Nephron progenitor cell (in vitro differentiated cells): ENCODE measurements around the gene INIP.

Experiments
- DNase-seq: peaks from one replicate; pipeline ENCODE4 v3.0.0; 2021
- H3K27ac Mint-ChIP-seq: 2 replicates; pipeline ENCODE4 v1.8.0; 2021; ENCODE audit warnings: mild to moderate bottlenecking, moderate library complexity, mixed read lengths
- H3K27me3 Mint-ChIP-seq: 2 replicates; pipeline ENCODE4 v1.8.0; 2021; ENCODE audit warnings: mild to moderate bottlenecking, low read depth, mixed read lengths; ENCODE audit not compliant: poor library complexity
- H3K36me3 Mint-ChIP-seq: 2 replicates; pipeline ENCODE4 v1.8.0; 2021; ENCODE audit warnings: low read depth, mixed read lengths
- H3K4me1 Mint-ChIP-seq: 2 replicates; pipeline ENCODE4 v1.8.0; 2021; ENCODE audit warnings: mixed read lengths
- H3K4me3 Mint-ChIP-seq: 2 replicates; pipeline ENCODE4 v1.8.0; 2021; ENCODE audit warnings: mild to moderate bottlenecking, moderate library complexity, mixed read lengths
- H3K9me3 Mint-ChIP-seq: 2 replicates; pipeline ENCODE4 v1.8.0; 2021; ENCODE audit warnings: mild to moderate bottlenecking, moderate library complexity, mixed read lengths
- CTCF ChIP-seq: fragments of 200-600 bp; sonication (generic); IDR thresholded peaks from 2 replicates; pipeline ENCODE4 v1.5.0; 2021; ENCODE audit warnings: antibody characterized with exemption

The INIP gene

GRCh38 chr9:112699230-112699629 lies 18.7 kb downstream of the INIP start:
- Mint-ChIP-seq H3K4me3 (no peak overlapping the region), H3K9me3 (no peaks in the 10 kb centered on the region), H3K36me3 (peaks cover 41% of the 10 kb centered on the region), H3K27me3 (no peaks in the 10 kb centered on the region), H3K4me1 (no peaks in the 10 kb centered on the region), H3K27ac (no peak overlapping the region)
- no peak for DNase-seq
- TF ChIP-seq CTCF = no peak

- Mint-ChIP-seq H3K4me3 (no peak overlapping the region), H3K4me1 (no peaks in the 10 kb centered on the region), H3K27ac (no peak overlapping the region), H3K9me3 (no peaks in the 10 kb centered on the region), H3K36me3 (peaks cover 57% of the 10 kb centered on the region), H3K27me3 (no peaks in the 10 kb centered on the region)
- DNase-seq = no peak
- TF ChIP-seq CTCF = no peak
Observed at GRCh38 chr9:112696461-112696860, 21.5 kb downstream of the INIP start.

GRCh38 chr9:112694706-112695555 lies 23.0 kb downstream of the INIP start:
- H3K4me3 Mint-ChIP-seq = no peak overlapping the region
- no peaks in the 10 kb centered on the region for H3K4me1 Mint-ChIP-seq
- no peak for TF ChIP-seq CTCF
- peak overlapping the region; percentile 76 for H3K27ac Mint-ChIP-seq
- no peak for DNase-seq
- no peaks in the 10 kb centered on the region for H3K9me3 Mint-ChIP-seq
- H3K27me3 Mint-ChIP-seq = no peaks in the 10 kb centered on the region
- H3K36me3 Mint-ChIP-seq = peaks cover 72% of the 10 kb centered on the region

GRCh38 chr9:112689161-112689740 lies 28.7 kb downstream of the INIP start:
- Mint-ChIP-seq H3K36me3 (peaks cover 93% of the 10 kb centered on the region), H3K27ac (no peak overlapping the region), H3K4me3 (no peak overlapping the region), H3K9me3 (no peaks in the 10 kb centered on the region), H3K4me1 (no peaks in the 10 kb centered on the region), H3K27me3 (no peaks in the 10 kb centered on the region)
- TF ChIP-seq CTCF = no peak
- no peak for DNase-seq

GRCh38 chr9:112680731-112681402 lies 37.0 kb downstream of the INIP start:
- H3K9me3 Mint-ChIP-seq = peaks cover 32% of the 10 kb centered on the region
- H3K36me3 Mint-ChIP-seq = peaks cover 47% of the 10 kb centered on the region
- no peak for TF ChIP-seq CTCF
- no peak overlapping the region for H3K4me3 Mint-ChIP-seq
- no peak for DNase-seq
- peaks cover 14% of the 10 kb centered on the region for H3K4me1 Mint-ChIP-seq
- H3K27ac Mint-ChIP-seq = peak overlapping the region; percentile 37
- no peaks in the 10 kb centered on the region for H3K27me3 Mint-ChIP-seq
